ENCODE measurements around the gene SCT.

Gene SCT

GRCh38 chr11:643849-644738, 17.1 kb upstream of the SCT start:
- WGBS (ENCODE audit: insufficient coverage, insufficient read length): no CpG with 5 or more reads among the region's 50 CpGs
- 0 out of 2 replicates have a peak, but pooled peaks cover 7% of the 10 kb centered on the region for H3K4me1 ChIP-seq (ENCODE audit: control insufficient read depth, insufficient read depth, low read length)

DNA sequence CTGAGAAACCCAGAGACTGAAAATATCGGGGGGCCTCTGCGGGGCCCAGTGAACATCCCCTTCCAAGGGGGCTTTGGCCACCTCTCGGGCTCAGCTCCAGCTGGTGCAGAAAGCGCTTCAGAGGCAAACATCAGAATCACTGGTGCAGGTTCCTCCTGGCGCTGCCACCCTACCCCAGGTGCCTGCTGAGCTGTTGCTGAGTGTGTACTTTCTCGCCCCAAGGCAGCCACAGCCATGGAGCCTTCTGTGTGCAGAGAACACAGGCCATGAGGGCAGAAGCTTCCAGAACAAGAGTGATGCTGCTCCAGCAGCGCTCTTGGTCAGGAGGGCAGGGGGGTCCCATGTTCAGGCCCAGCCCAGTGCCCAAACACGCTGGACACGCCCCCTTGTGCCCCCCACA, 16.4 kb upstream of the SCT start:
- Histone ChIP-seq H3K9me3 (ENCODE audit: control insufficient read depth, insufficient read depth, low read length) (no peaks in the 10 kb centered on the region), H3K27me3 (ENCODE audit: control insufficient read depth, insufficient read depth, low read length) (peaks cover 6% of the 10 kb centered on the region; the same call in 1 of the 2 replicates), H3K36me3 (ENCODE audit: control insufficient read depth, insufficient read depth, low read length) (peaks cover 3% of the 10 kb centered on the region; the same call in 1 of the 2 replicates), H3K4me3 (ENCODE audit: low read length) (no peak overlapping the region), H3K27ac (ENCODE audit: low read length) (no peak overlapping the region), H3K4me1 (ENCODE audit: control insufficient read depth, insufficient read depth, low read length) (0 out of 2 replicates have a peak, but pooled peaks cover 7% of the 10 kb centered on the region)
- no CpG with 5 or more reads among the region's 9 CpGs for WGBS (ENCODE audit: insufficient coverage, insufficient read length)
- DNase-seq (ENCODE audit: low read depth, low spot score): no peak

More at GRCh38 chr11:643849-644738, 17.1 kb upstream of the SCT start:
- no peak overlapping the region for H3K27ac ChIP-seq (ENCODE audit: low read length)
- peaks cover 3% of the 10 kb centered on the region; the same call in 1 of the 2 replicates for H3K27me3 ChIP-seq (ENCODE audit: control insufficient read depth, insufficient read depth, low read length)
- no peak for DNase-seq (ENCODE audit: low read depth, low spot score)
- H3K9me3 ChIP-seq (ENCODE audit: control insufficient read depth, insufficient read depth, low read length): no peaks in the 10 kb centered on the region
- peaks cover 3% of the 10 kb centered on the region; the same call in 1 of the 2 replicates for H3K36me3 ChIP-seq (ENCODE audit: control insufficient read depth, insufficient read depth, low read length)
- H3K4me3 ChIP-seq (ENCODE audit: low read length): no peak overlapping the region

GRCh38 chr11:641806-642370, 14.9 kb upstream of the SCT start:
- H3K36me3 ChIP-seq (ENCODE audit: control insufficient read depth, insufficient read depth, low read length): peaks cover 3% of the 10 kb centered on the region; the same call in 1 of the 2 replicates

GRCh38 chr11:640021-640706, 13.2 kb upstream of the SCT start:
- Histone ChIP-seq H3K27me3 (ENCODE audit: control insufficient read depth, insufficient read depth, low read length) (peaks cover 25% of the 10 kb centered on the region), H3K27ac (ENCODE audit: low read length) (no peak overlapping the region), H3K4me1 (ENCODE audit: control insufficient read depth, insufficient read depth, low read length) (peaks cover 10% of the 10 kb centered on the region), H3K9me3 (ENCODE audit: control insufficient read depth, insufficient read depth, low read length) (no peaks in the 10 kb centered on the region), H3K36me3 (ENCODE audit: control insufficient read depth, insufficient read depth, low read length) (peaks cover 3% of the 10 kb centered on the region; the same call in 1 of the 2 replicates), H3K4me3 (ENCODE audit: low read length) (peak overlapping the region; percentile 2; the same call in 1 of the 2 replicates)
- WGBS (ENCODE audit: insufficient coverage, insufficient read length): no CpG with 5 or more reads among the region's 69 CpGs
- DNase-seq (ENCODE audit: low read depth, low spot score): no peak

More at GRCh38 chr11:641806-642370, 14.9 kb upstream of the SCT start:
- WGBS (ENCODE audit: insufficient coverage, insufficient read length): no CpG with 5 or more reads among the region's 19 CpGs
- peaks cover 15% of the 10 kb centered on the region for H3K27me3 ChIP-seq (ENCODE audit: control insufficient read depth, insufficient read depth, low read length)
- H3K9me3 ChIP-seq (ENCODE audit: control insufficient read depth, insufficient read depth, low read length): no peaks in the 10 kb centered on the region
- DNase-seq (ENCODE audit: low read depth, low spot score): no peak
- no peak overlapping the region for H3K4me3 ChIP-seq (ENCODE audit: low read length)
- peaks cover 10% of the 10 kb centered on the region; the same call in 1 of the 2 replicates for H3K4me1 ChIP-seq (ENCODE audit: control insufficient read depth, insufficient read depth, low read length)
- no peak overlapping the region for H3K27ac ChIP-seq (ENCODE audit: low read length)

GRCh38 chr11:639332-639955, 12.5 kb upstream of the SCT start:
- Histone ChIP-seq H3K36me3 (ENCODE audit: control insufficient read depth, insufficient read depth, low read length) (peaks cover 2% of the 10 kb centered on the region; the same call in 1 of the 2 replicates), H3K4me1 (ENCODE audit: control insufficient read depth, insufficient read depth, low read length) (peaks cover 10% of the 10 kb centered on the region), H3K4me3 (ENCODE audit: low read length) (peak overlapping the region; percentile 26; the same call in 1 of the 2 replicates), H3K9me3 (ENCODE audit: control insufficient read depth, insufficient read depth, low read length) (no peaks in the 10 kb centered on the region), H3K27me3 (ENCODE audit: control insufficient read depth, insufficient read depth, low read length) (peaks cover 27% of the 10 kb centered on the region), H3K27ac (ENCODE audit: low read length) (no peak overlapping the region)
- DNase-seq (ENCODE audit: low read depth, low spot score): no peak
- WGBS (ENCODE audit: insufficient coverage, insufficient read length): no CpG with 5 or more reads among the region's 80 CpGs

DNA sequence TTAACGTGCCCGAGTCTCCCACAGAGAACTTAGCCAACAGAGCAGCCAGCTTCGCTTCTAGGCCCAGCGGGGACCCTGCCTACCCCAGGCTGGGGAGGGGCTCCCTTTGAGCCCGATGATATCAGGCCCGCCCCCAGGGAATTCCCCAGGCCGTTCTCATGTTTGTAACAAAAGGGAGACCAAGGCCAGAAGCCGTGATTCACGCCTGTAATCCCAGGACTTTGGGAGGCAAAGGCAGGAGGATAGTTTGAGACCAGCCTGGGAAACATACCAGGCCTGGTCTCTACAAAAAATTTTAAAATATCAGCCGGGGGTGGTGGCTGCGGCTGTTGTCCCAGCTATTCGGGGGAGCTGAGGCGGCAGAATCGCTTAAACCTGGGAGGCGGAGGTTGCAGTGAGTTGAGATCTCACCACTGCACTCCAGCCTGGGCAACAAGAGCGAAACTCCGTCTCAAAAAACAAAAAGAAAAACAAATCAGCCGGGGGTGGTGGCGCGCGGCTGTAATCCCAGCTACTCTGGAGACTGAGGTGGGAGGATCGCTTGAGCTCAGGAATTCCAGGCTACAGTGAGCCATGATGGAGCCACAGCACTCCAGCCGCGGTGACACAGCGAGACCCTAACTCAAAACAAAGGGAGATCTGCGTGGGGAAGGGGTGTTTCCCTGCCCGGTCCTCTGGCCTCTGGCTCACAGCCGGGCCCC, 11.8 kb upstream of the SCT start:
- no peak for DNase-seq (ENCODE audit: low read depth, low spot score)
- H3K4me1 ChIP-seq (ENCODE audit: control insufficient read depth, insufficient read depth, low read length): peaks cover 10% of the 10 kb centered on the region
- H3K9me3 ChIP-seq (ENCODE audit: control insufficient read depth, insufficient read depth, low read length): no peaks in the 10 kb centered on the region
- H3K27me3 ChIP-seq (ENCODE audit: control insufficient read depth, insufficient read depth, low read length): peaks cover 27% of the 10 kb centered on the region
- no peaks in the 10 kb centered on the region; the same call in 1 of the 2 replicates for H3K36me3 ChIP-seq (ENCODE audit: control insufficient read depth, insufficient read depth, low read length)
- H3K4me3 ChIP-seq (ENCODE audit: low read length): peak overlapping the region; percentile 26; the same call in 1 of the 2 replicates
- WGBS (ENCODE audit: insufficient coverage, insufficient read length): no CpG with 5 or more reads among the region's 28 CpGs
- no peak overlapping the region for H3K27ac ChIP-seq (ENCODE audit: low read length)

GRCh38 chr11:637593-638521, 10.9 kb upstream of the SCT start:
- no CpG with 5 or more reads among the region's 55 CpGs for WGBS (ENCODE audit: insufficient coverage, insufficient read length)
- Histone ChIP-seq H3K27me3 (ENCODE audit: control insufficient read depth, insufficient read depth, low read length) (peaks cover 27% of the 10 kb centered on the region), H3K27ac (ENCODE audit: low read length) (no peak overlapping the region), H3K4me1 (ENCODE audit: control insufficient read depth, insufficient read depth, low read length) (peaks cover 10% of the 10 kb centered on the region), H3K4me3 (ENCODE audit: low read length) (peak overlapping the region; percentile 26; the same call in 1 of the 2 replicates), H3K36me3 (ENCODE audit: control insufficient read depth, insufficient read depth, low read length) (no peaks in the 10 kb centered on the region), H3K9me3 (ENCODE audit: control insufficient read depth, insufficient read depth, low read length) (no peaks in the 10 kb centered on the region)
- DNase-seq (ENCODE audit: low read depth, low spot score): no peak

GRCh38 chr11:637333-637592, 10.3 kb upstream of the SCT start:
- Histone ChIP-seq H3K4me3 (ENCODE audit: low read length) (peak overlapping the region; percentile 26; the same call in 1 of the 2 replicates), H3K9me3 (ENCODE audit: control insufficient read depth, insufficient read depth, low read length) (no peaks in the 10 kb centered on the region), H3K27ac (ENCODE audit: low read length) (no peak overlapping the region), H3K4me1 (ENCODE audit: control insufficient read depth, insufficient read depth, low read length) (peaks cover 8% of the 10 kb centered on the region), H3K27me3 (ENCODE audit: control insufficient read depth, insufficient read depth, low read length) (peaks cover 27% of the 10 kb centered on the region), H3K36me3 (ENCODE audit: control insufficient read depth, insufficient read depth, low read length) (no peaks in the 10 kb centered on the region)
- no peak for DNase-seq (ENCODE audit: low read depth, low spot score)
- no CpG with 5 or more reads among the region's 34 CpGs for WGBS (ENCODE audit: insufficient coverage, insufficient read length)

Measured in iPS DF 6.9 (cell line).